Transverse colon (tissue), 4 donors: ENCODE data around the gene GBGT1.
A peak's percentile ranks its signal among the peaks of the same experiment; 100 is the strongest.

ENCODE experiments used
- EP300 ChIP-seq: sonication (generic); formaldehyde crosslinking; IDR thresholded peaks from one replicate; pipeline ENCODE4 v1.6.1; 2017; ENCODE audit warnings: antibody characterized with exemption, low read depth
- POLR2A ChIP-seq: fragments of 450-650 bp; IDR thresholded peaks from one replicate; pipeline ENCODE4 v1.6.1; 2016; ENCODE audit warnings: antibody characterized with exemption, mild to moderate bottlenecking, moderate library complexity
- POLR2AphosphoS5 ChIP-seq, 3 donors: sonication (generic); formaldehyde crosslinking; IDR thresholded peaks; one replicate each; pipeline ENCODE4 v1.6.1; 2016; ENCODE audit warnings: antibody characterized with exemption in 3 of 3
- TF ChIP-seq, protein P1 (sequence below), 5 experiments: fragments of 200-600 bp in 3 of 5; fragments of 450-650 bp in 2 of 5; sonication (generic) in 3 of 5; IDR thresholded peaks; 1 replicate in 2 of 5; 2 replicates in 3 of 5; pipeline ENCODE4 v1.5.1; 2016 to 2017; ENCODE audit warnings: antibody characterized with exemption in 5 of 5, inconsistent platforms in 3 of 5, mild to moderate bottlenecking in 2 of 5, moderate library complexity in 1 of 5

DNA sequence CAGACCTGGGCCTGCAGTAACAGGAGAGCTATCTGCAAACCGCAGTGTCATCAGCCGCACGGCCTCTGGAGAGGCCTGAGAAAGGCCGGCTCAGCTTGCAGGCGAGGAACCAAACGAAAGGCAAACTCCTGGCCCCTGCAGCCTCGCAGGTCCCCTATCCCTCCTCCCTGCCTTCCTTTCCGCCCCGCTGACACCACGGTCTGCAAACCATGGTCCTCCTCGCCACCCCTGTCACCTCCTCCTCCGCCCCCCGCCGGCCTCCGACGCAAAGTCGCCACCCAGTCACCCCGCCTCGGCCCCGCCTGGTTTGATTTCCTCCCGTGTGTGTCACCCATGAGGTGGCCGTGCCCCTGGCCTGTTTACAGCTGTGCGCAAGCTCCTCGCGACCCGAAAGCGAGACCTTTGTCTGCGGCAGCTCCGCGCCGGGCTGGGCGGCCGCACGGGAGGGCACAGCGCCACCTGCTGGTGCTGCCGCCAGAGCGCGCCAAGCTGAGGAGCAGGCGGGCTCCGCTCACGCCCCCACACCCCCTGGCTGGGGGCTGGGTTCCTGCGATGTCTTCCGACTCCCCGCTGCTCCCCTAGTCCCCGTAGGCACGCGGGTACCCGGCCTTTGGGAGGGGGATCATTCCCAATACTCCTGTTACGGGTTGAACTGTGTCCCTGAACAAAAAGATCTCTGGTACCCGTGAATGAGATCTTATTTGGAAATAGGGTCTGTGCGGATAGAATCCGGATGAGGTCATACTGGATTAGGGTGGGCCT, 19.4 kb downstream of the GBGT1 start:
- TF ChIP-seq, protein P1, sequence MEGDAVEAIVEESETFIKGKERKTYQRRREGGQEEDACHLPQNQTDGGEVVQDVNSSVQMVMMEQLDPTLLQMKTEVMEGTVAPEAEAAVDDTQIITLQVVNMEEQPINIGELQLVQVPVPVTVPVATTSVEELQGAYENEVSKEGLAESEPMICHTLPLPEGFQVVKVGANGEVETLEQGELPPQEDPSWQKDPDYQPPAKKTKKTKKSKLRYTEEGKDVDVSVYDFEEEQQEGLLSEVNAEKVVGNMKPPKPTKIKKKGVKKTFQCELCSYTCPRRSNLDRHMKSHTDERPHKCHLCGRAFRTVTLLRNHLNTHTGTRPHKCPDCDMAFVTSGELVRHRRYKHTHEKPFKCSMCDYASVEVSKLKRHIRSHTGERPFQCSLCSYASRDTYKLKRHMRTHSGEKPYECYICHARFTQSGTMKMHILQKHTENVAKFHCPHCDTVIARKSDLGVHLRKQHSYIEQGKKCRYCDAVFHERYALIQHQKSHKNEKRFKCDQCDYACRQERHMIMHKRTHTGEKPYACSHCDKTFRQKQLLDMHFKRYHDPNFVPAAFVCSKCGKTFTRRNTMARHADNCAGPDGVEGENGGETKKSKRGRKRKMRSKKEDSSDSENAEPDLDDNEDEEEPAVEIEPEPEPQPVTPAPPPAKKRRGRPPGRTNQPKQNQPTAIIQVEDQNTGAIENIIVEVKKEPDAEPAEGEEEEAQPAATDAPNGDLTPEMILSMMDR (IDR thresholded peaks at IDR 0.05): peak; percentile 97 to 100 (median 99)
- TF ChIP-seq POLR2AphosphoS5 (IDR thresholded peaks at IDR 0.05): peak; percentile 37 to 73 (median 70)
- no peak for TF ChIP-seq EP300
- TF ChIP-seq POLR2A: peak; percentile 66
